ENCODE data around the gene COQ8A.

The COQ8A gene

GRCh38 chr1:226903819-226904716 lies 36.0 kb upstream of the COQ8A start:
- peaks cover 24% of the 10 kb centered on the region for H3K4me1 Mint-ChIP-seq
- H3K27ac Mint-ChIP-seq: peak overlapping the region; percentile 15
- no peak for DNase-seq
- H3K9me3 Mint-ChIP-seq: no peaks in the 10 kb centered on the region
- TF ChIP-seq CTCF (IDR thresholded peaks at IDR 0.05): no peak
- H3K4me3 Mint-ChIP-seq: no peak overlapping the region
- H3K27me3 Mint-ChIP-seq (ENCODE audit: low read depth, poor library complexity): peaks cover 6% of the 10 kb centered on the region
- peaks cover 14% of the 10 kb centered on the region for H3K36me3 Mint-ChIP-seq (ENCODE audit: low read depth)

GRCh38 chr1:226904772-226905171 lies 35.3 kb upstream of the COQ8A start:
- TF ChIP-seq CTCF (IDR thresholded peaks at IDR 0.05): no peak
- Mint-ChIP-seq H3K4me3 (no peak overlapping the region), H3K9me3 (no peaks in the 10 kb centered on the region), H3K27me3 (ENCODE audit: low read depth, poor library complexity) (peaks cover 6% of the 10 kb centered on the region), H3K27ac (no peak overlapping the region), H3K36me3 (ENCODE audit: low read depth) (peaks cover 9% of the 10 kb centered on the region), H3K4me1 (peaks cover 24% of the 10 kb centered on the region)
- no peak for DNase-seq

- H3K27ac Mint-ChIP-seq: no peak overlapping the region
- H3K4me1 Mint-ChIP-seq: peaks cover 9% of the 10 kb centered on the region
- no peaks in the 10 kb centered on the region for H3K9me3 Mint-ChIP-seq
- H3K4me3 Mint-ChIP-seq: no peak overlapping the region
- TF ChIP-seq CTCF (IDR thresholded peaks at IDR 0.05): no peak
- H3K36me3 Mint-ChIP-seq (ENCODE audit: low read depth): no peaks in the 10 kb centered on the region
- no peak for DNase-seq
- peaks cover 6% of the 10 kb centered on the region for H3K27me3 Mint-ChIP-seq (ENCODE audit: low read depth, poor library complexity)
Observed at GRCh38 chr1:226908419-226908818, 31.7 kb upstream of the COQ8A start.

- Mint-ChIP-seq H3K36me3 (ENCODE audit: low read depth) (no peaks in the 10 kb centered on the region), H3K4me1 (peaks cover 4% of the 10 kb centered on the region), H3K27me3 (ENCODE audit: low read depth, poor library complexity) (peaks cover 6% of the 10 kb centered on the region), H3K4me3 (no peak overlapping the region), H3K27ac (no peak overlapping the region), H3K9me3 (no peaks in the 10 kb centered on the region)
- no peak for DNase-seq
- no peak for TF ChIP-seq CTCF (IDR thresholded peaks at IDR 0.05)
Observed at GRCh38 chr1:226908913-226909312, 31.2 kb upstream of the COQ8A start.

GRCh38 chr1:226912587-226913176 lies 27.4 kb upstream of the COQ8A start:
- H3K27me3 Mint-ChIP-seq (ENCODE audit: low read depth, poor library complexity): no peaks in the 10 kb centered on the region
- TF ChIP-seq CTCF (IDR thresholded peaks at IDR 0.05): peak; percentile 49
- H3K36me3 Mint-ChIP-seq (ENCODE audit: low read depth): no peaks in the 10 kb centered on the region
- DNase-seq: peak; percentile 54
- H3K4me3 Mint-ChIP-seq: no peak overlapping the region
- H3K4me1 Mint-ChIP-seq: no peaks in the 10 kb centered on the region
- no peaks in the 10 kb centered on the region for H3K9me3 Mint-ChIP-seq
- peak overlapping the region; percentile 19 for H3K27ac Mint-ChIP-seq
